ENCODE data around the gene NXPE2. TPM values are rescaled to one million over a fixed set of nuclear protein-coding genes. Genes with fewer than 3 reads are reported as not detected.

The NXPE2 gene
- total RNA-seq, 6 experiments from 2014 or later, result not detected

GRCh38 chr11:114713756-114714155 lies 35.4 kb downstream of the NXPE2 start:
- no peak for ATAC-seq
- H3K4me3 ChIP-seq, result no peak overlapping the region
- H3K36me3 ChIP-seq, result no peaks in the 10 kb centered on the region
- no peaks in the 10 kb centered on the region for H3K9me3 ChIP-seq
- no peaks in the 10 kb centered on the region for H3K4me1 ChIP-seq
- no peaks in the 10 kb centered on the region for H3K27me3 ChIP-seq
- intact Hi-C loops (cut with DNase I), result no loop called here
- 83% methylated on average over 2 of the region's 2 CpGs for WGBS (ENCODE audit: insufficient coverage, low coverage, low lambda C conversion rate, missing lambda C conversion rate)
- TF ChIP-seq POLR2A (IDR thresholded peaks at IDR 0.05), result no peak
- TF ChIP-seq CTCF (IDR thresholded peaks at IDR 0.05), result no peak
- no peak overlapping the region for H3K27ac ChIP-seq
- DNase-seq, result no peak

- H3K27ac ChIP-seq, result no peak overlapping the region
- TF ChIP-seq POLR2A (IDR thresholded peaks at IDR 0.05) (no peak), CTCF (IDR thresholded peaks at IDR 0.05) (no peak)
- intact Hi-C loops (cut with DNase I), result no loop called here
- no peak for ATAC-seq
- no CpG with 5 or more reads among the region's 5 CpGs for WGBS (ENCODE audit: insufficient coverage, low coverage, low lambda C conversion rate, missing lambda C conversion rate)
- no peaks in the 10 kb centered on the region for H3K4me1 ChIP-seq
- H3K27me3 ChIP-seq, result no peaks in the 10 kb centered on the region
- H3K4me3 ChIP-seq, result no peak overlapping the region
- DNase-seq, result no peak
- no peaks in the 10 kb centered on the region for H3K9me3 ChIP-seq
- no peaks in the 10 kb centered on the region for H3K36me3 ChIP-seq
Observed at GRCh38 chr11:114719562-114719961, 41.2 kb downstream of the NXPE2 start.

GRCh38 chr11:114724916-114725524 lies 46.7 kb downstream of the NXPE2 start:
- ATAC-seq, result no peak
- no peaks in the 10 kb centered on the region for H3K9me3 ChIP-seq
- H3K27ac ChIP-seq, result no peak overlapping the region
- H3K4me3 ChIP-seq, result no peak overlapping the region
- TF ChIP-seq CTCF (IDR thresholded peaks at IDR 0.05), result no peak
- TF ChIP-seq POLR2A (IDR thresholded peaks at IDR 0.05), result no peak
- H3K4me1 ChIP-seq, result no peaks in the 10 kb centered on the region
- no peak for DNase-seq
- no peaks in the 10 kb centered on the region for H3K36me3 ChIP-seq
- intact Hi-C loops (cut with DNase I), result no loop called here
- 49% methylated on average over 3 of the region's 3 CpGs for WGBS (ENCODE audit: insufficient coverage, low coverage, low lambda C conversion rate, missing lambda C conversion rate)
- no peaks in the 10 kb centered on the region for H3K27me3 ChIP-seq

- no peak for ATAC-seq
- Histone ChIP-seq H3K4me1 (no peaks in the 10 kb centered on the region), H3K27ac (no peak overlapping the region), H3K9me3 (no peaks in the 10 kb centered on the region), H3K36me3 (no peaks in the 10 kb centered on the region), H3K27me3 (no peaks in the 10 kb centered on the region), H3K4me3 (no peak overlapping the region)
- intact Hi-C loops (cut with DNase I), result no loop called here
- DNase-seq, result no peak
- TF ChIP-seq CTCF (IDR thresholded peaks at IDR 0.05) (no peak), POLR2A (IDR thresholded peaks at IDR 0.05) (no peak)
- 29% methylated on average over 1 of the region's 1 CpG for WGBS (ENCODE audit: insufficient coverage, low coverage, low lambda C conversion rate, missing lambda C conversion rate)
Observed at GRCh38 chr11:114725623-114726022, 47.3 kb downstream of the NXPE2 start.

- no peak for TF ChIP-seq POLR2A (IDR thresholded peaks at IDR 0.05)
- TF ChIP-seq CTCF (IDR thresholded peaks at IDR 0.05), result no peak
- no peak for DNase-seq
- ATAC-seq, result no peak
- 15% methylated on average over 2 of the region's 4 CpGs for WGBS (ENCODE audit: insufficient coverage, low coverage, low lambda C conversion rate, missing lambda C conversion rate)
- no peaks in the 10 kb centered on the region for H3K4me1 ChIP-seq
- H3K27me3 ChIP-seq, result no peaks in the 10 kb centered on the region
- no peaks in the 10 kb centered on the region for H3K36me3 ChIP-seq
- H3K27ac ChIP-seq, result no peak overlapping the region
- intact Hi-C loops (cut with DNase I), result no loop called here
- H3K4me3 ChIP-seq, result no peak overlapping the region
- H3K9me3 ChIP-seq, result no peaks in the 10 kb centered on the region
Observed at GRCh38 chr11:114736806-114737205, 58.5 kb downstream of the NXPE2 start.
